D721Med (cell line): ENCODE results near the gene KIF19.
"Not testable (repeated sequence)": the region's sequence is repeated elsewhere in the genome, so short reads cannot be mapped to it uniquely, and the experiment has no call there.

Experiments used
- DNase-seq: peaks from one replicate; pipeline ENCODE4 v3.0.0; 2011; ENCODE audit warnings: low spot score; ENCODE audit not compliant: insufficient read length
- FAIRE-seq: peaks from 2 replicates; lab custom pipeline; 2011; peaks lifted over from hg19 to GRCh38; lab: Jason Lieb, UNC
- CTCF ChIP-seq: IDR thresholded peaks from 2 replicates; pipeline ENCODE4 v1.5.1; 2012; ENCODE audit warnings: mild to moderate bottlenecking, control low read depth; ENCODE audit not compliant: insufficient read depth; ENCODE audit errors: missing control alignments

Gene KIF19

DNA sequence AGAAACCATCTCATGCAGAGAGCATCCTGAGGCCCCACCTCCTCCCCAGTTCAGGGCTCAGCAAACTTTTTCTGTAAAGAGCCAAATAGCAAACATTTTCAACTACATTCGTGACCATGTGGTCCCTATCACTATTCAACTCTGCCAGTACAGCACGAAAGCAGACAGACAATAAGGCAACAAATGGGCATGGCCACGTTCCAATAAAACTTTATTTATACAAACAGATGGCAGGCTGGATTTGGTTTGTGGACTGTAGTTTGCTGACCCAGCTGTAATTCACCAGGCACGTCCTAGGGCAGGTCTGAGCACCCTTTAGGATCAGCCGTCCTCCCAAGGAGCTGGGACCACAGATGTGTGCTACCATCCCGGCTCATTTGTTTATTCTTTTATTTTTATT, 78.8 kb downstream of the KIF19 start:
- no peak for FAIRE-seq
- no peak for DNase-seq
- TF ChIP-seq CTCF = no peak

DNA sequence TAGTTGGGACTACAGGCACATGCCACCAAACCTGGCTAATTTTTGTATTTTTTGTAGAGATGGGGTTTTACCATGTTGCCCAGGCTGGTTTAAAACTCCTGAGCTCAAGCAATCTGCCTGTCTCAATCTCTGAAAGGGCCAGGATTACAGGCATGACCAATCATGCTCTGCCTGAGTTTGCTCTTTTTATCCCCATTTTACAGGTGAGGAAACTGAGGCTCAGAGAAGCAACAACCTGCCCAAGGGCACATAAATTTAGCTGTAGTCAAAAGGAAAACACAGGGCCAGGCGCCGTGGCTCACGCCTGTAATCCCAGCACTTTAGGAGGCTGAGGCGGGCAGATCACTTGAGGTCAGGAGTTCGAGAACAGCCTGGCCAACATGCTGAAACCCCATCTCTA, 79.3 kb downstream of the KIF19 start:
- FAIRE-seq, DNase-seq: not testable (repeated sequence)
